DND-41 (cell line): Measurements from ENCODE around the gene ARHGAP18.

Experiments
- EZH2 ChIP-seq: IDR thresholded peaks from 3 replicates; pipeline ENCODE4 v1.6.1; 2012; ENCODE audit warnings: borderline replicate concordance, low read depth, mild to moderate bottlenecking, moderate library complexity, low read length, inconsistent platforms; ENCODE audit not compliant: severe bottlenecking
- TF ChIP-seq, protein P1 (sequence below): IDR thresholded peaks from 2 replicates; pipeline ENCODE4 v1.5.1; 2012; ENCODE audit warnings: borderline replicate concordance, low read length, moderate library complexity, mild to moderate bottlenecking; ENCODE audit not compliant: poor library complexity, severe bottlenecking; ENCODE audit errors: extremely low read depth

DNA sequence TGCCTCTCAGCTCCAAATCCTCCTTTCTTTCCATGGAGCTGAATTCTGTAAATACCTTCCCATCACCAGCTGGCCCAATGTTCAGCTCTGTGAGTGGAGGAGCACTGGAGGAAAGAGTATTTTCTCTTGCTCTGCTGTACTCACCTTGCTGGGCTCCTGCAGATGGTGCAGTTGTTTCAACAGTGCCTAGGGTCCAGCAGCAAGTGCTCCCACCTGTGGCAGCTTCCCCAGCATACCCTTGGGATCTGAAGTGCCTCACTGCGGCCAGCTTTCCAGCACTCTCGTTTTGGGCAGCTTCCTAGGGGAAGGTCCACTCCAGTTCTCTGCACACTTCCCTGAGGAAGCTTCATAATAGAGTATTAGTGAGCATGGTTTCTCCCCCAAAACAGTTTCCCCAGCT is 170.9 kb downstream of the ARHGAP18 start:
- TF ChIP-seq, protein P1, sequence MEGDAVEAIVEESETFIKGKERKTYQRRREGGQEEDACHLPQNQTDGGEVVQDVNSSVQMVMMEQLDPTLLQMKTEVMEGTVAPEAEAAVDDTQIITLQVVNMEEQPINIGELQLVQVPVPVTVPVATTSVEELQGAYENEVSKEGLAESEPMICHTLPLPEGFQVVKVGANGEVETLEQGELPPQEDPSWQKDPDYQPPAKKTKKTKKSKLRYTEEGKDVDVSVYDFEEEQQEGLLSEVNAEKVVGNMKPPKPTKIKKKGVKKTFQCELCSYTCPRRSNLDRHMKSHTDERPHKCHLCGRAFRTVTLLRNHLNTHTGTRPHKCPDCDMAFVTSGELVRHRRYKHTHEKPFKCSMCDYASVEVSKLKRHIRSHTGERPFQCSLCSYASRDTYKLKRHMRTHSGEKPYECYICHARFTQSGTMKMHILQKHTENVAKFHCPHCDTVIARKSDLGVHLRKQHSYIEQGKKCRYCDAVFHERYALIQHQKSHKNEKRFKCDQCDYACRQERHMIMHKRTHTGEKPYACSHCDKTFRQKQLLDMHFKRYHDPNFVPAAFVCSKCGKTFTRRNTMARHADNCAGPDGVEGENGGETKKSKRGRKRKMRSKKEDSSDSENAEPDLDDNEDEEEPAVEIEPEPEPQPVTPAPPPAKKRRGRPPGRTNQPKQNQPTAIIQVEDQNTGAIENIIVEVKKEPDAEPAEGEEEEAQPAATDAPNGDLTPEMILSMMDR = no peak
- no peak for TF ChIP-seq EZH2
